HG03571 (cell line): ENCODE results near the gene NLRP13.
"Not testable (repeated sequence)": the region's sequence is repeated elsewhere in the genome, so short reads cannot be mapped to it uniquely, and the experiment has no call there.

ENCODE experiments used
- ATAC-seq: cut with Tn5 transposase; IDR thresholded peaks from one replicate; pipeline ENCODE4 v1.9.1; 2021; ENCODE audit not compliant: unreplicated experiment

The NLRP13 gene, protein sequence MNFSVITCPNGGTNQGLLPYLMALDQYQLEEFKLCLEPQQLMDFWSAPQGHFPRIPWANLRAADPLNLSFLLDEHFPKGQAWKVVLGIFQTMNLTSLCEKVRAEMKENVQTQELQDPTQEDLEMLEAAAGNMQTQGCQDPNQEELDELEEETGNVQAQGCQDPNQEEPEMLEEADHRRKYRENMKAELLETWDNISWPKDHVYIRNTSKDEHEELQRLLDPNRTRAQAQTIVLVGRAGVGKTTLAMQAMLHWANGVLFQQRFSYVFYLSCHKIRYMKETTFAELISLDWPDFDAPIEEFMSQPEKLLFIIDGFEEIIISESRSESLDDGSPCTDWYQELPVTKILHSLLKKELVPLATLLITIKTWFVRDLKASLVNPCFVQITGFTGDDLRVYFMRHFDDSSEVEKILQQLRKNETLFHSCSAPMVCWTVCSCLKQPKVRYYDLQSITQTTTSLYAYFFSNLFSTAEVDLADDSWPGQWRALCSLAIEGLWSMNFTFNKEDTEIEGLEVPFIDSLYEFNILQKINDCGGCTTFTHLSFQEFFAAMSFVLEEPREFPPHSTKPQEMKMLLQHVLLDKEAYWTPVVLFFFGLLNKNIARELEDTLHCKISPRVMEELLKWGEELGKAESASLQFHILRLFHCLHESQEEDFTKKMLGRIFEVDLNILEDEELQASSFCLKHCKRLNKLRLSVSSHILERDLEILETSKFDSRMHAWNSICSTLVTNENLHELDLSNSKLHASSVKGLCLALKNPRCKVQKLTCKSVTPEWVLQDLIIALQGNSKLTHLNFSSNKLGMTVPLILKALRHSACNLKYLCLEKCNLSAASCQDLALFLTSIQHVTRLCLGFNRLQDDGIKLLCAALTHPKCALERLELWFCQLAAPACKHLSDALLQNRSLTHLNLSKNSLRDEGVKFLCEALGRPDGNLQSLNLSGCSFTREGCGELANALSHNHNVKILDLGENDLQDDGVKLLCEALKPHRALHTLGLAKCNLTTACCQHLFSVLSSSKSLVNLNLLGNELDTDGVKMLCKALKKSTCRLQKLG

DNA sequence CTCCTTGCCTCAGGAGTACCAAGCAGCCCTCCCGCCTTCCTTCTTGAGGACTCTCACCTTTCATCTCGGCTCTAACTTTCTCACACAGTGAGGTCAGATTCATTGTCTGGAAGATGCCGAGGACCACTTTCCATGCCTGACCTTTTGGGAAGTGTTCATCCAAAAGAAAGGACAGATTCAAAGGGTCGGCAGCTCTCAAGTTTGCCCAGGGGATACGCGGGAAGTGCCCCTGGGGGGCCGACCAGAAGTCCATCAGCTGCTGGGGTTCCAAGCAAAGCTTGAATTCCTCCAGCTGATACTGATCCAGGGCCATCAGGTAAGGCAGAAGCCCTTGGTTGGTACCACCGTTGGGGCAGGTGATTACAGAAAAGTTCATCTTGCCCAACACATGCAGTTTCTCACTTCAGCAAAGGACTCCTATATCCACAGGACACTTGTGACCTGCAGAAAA is at the start of gene NLRP13:
TSS of gene NLRP13 (minus strand) at position 401 of the 451 bp plus-strand sequence. CDS start at position 376, 25 bp downstream.
- no peak for ATAC-seq

DNA sequence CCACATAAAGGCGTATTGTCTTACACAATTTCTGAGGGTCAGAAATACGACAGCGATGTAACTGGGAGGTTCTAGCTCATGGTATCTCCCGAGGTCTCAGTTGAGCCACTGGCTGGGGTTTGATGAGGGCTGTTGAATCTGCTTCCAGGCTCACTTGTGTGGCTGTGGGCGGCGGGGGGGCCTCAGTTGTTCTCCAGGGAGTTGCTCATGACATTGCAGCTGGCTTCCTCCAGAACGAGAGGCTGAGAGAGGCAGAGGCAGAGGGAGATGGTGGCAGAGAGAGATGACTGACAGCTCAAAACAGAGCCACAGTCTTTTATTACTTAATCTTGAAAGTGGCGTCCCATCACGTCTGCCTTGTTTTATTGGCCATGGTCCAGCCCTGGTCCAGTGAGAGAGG is 48.3 kb upstream of the NLRP13 start:
- no peak for ATAC-seq

DNA sequence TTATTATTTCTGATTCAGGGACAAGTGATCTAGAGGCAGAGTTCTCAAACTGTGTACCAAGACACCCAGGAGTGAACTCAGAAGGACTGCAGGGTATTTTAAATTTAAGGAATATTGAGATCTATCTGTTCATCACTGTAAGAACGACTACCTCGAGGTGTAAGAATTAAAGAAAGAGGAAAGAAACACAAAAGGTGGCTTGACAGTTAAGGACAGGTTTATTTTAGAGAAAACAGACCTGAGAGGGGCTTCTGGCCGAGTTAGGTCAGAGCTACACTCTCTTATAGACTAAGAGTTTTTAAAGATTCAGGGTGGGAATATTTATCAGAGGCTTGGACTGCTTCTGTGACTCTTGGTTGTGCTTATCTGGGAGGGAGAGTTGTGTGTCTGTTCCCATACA is 41.8 kb upstream of the NLRP13 start:
- ATAC-seq, result no peak

DNA sequence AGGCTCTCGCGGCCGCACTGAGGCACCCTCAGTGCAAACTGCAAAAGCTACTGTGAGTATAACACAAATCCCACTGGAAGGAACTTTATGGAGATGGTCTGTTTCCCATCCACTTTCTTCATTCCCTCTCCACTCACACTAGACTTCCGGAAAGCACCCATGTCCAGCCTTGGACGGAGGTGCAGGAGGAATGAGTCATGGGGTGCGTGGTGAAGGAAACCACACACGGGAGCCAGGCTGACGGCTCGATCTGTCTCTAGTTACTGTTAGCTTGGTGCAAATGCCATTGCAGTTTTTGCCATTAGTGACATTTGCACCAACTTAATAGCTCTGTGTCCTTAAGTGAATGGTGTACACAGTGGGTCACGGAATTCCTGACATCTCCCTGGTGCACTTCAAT is 30.1 kb upstream of the NLRP13 start:
- ATAC-seq, result no peak

DNA sequence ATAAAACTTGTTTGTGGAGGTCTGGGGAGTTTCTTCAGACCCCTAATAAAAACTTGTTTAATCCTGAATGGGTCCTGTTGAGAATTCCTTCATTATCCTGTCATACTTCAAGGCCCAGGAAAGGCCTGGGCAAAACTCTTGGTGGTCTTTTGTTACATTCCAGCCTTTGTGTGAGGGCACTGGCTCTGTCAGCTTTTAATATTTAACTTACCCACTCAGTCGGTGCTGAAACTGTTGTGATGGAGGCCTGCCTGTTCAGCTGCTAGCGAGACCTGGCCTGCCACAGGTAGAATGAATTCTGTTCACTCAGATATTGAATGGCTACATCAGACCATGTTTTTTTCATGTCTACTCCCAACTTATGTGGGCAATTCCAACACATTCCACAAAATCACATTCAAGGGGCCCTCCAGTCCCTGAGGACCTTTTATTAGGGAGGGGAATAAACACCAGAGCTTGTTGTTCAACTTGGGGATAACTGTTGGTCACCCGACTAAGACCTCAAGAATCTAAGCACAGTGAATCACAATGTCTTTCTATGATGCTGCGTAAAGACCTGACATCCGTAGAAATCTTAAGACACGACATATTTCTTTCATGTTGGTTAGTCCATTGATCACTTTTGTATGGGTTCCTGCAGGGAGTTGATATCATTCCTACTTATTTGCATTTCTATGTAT is 28.0 kb upstream of the NLRP13 start:
- ATAC-seq, result no peak

DNA sequence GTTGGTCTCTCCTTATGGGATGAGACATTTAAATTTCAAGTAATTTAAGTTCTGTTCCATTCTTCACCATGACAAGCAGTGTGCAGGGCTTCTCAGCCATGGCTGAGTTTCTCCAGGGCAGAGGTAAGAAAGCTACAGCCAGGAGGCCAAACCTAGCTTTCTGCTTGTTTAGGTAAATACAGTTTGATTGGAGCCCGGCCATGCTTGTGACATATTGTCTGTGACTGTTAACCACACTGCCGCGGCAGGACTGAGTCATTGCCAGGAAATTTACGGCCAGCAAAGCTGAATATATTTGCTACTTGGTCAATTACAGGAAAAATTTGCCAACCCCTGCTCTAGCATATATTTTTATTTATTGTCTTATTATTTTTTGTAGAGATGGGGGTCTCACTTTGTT is 26.2 kb upstream of the NLRP13 start:
- no peak for ATAC-seq

DNA sequence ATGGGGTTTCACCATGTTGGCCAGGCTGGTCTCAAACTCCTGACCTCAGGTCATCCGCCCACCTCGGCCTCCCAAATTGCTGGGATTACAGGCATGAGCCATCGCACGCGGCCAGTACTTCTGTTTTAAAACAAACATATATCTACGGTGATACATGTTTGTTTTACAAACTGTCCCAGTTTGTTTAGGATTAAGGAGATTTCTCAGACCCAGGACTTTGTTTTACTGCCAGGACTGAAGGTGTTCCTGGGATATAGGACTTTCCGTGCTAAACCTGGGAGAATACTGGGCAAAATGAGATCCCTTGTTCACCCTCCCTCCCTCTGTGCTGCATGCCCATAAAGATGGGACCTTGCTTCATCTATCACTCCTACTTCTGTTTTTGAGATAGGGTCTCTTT is 24.3 kb upstream of the NLRP13 start:
- no peak for ATAC-seq

DNA sequence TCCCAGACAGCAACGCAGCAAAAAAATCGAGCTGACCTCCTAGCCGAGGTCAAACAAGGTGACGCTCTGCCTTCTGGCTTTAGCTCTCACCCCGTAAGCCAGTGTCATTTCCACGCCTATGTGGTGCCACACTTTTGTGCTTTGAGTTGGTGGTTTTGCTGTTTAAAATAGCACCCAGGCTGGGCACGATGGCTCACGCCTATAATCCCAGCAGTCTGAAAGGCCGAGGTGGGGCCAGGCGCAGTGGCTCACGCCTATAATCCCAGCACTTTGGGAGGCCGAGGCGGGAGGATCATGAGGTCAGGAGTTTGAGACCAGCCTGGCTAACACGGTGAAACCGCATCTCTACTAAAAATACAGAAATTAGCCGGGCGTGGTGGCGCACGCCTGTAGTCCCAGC is 18.4 kb upstream of the NLRP13 start:
- ATAC-seq, result not testable (repeated sequence)

DNA sequence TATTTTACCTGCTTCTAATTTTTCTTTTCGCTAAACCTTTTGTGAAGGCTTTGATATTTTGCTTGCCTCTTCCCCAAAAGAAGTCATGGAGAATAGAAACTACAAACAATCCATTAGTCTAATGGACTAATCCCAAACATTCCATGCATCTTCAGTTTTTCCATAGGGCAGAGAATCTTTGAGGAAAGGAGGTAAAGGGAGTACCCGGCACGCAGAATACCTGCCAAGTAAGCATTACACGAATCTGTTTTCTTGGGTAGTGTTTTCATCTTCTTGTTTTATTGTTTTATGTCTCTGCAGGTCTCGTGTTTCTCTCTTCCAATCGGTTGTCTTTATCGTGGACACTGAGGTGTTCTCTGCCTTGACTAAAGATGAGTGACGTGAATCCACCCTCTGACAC is 15.4 kb upstream of the NLRP13 start, which contains the start of gene NLRP8:
TSS of gene NLRP8 (plus strand) at position 301 of the 400 bp plus-strand sequence.
- no peak for ATAC-seq

DNA sequence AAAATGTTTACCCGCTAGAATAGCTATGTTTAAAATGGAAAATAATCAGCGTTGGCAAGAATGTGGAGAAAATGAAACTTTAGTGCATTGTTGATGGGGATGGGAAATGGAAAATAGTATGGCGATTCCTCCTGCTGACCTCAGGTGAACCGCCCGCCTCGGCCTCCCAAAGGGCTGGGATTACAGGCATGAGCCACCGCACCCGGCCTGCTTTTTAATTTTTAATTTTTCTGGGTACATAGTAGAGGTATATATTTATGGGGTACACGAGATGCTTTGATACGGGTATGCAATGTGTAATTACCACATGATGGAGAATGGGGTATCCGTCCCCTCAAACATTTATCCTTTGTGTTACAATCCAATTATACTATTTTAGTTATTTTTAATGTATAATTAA is 8.2 kb upstream of the NLRP13 start:
- no peak for ATAC-seq

DNA sequence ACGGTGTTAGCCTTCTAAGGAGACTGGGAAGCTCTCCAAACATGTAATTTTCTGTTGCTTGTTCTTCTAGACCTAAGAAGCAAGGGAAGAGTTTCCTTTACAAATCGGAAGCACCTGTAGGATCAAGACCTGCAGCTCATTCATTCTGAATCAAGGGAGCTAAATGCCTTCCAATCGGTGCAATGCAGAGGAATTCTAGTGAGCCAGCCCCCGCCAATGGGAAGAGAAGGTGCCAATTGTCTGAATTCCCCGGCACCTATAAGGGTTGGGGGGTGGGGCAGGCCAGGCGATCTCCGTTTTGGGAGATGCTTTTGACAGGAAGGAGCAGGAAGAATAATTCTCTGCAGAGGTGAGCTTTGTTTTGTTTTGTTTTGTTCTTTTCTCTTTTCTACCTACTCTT is 7.1 kb upstream of the NLRP13 start:
- ATAC-seq, result no peak

DNA sequence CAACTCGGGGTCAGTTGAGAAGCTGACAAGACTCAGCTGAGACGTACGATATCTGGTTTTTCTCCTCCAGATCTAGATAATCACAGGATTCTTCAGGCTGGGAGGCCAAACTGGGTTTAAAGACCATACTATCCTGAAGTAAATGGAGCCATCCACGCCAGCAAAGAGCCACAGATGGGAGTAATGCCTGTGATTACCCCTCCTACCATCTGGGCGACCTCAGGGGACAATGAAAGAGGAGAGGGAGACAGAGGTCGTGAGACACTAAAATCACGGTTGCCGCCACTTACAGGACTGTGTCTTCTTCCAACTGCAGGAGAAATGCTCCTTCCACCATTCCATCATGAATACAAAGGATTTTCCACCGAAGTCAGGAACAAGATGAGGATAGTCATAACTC is 3.1 kb upstream of the NLRP13 start:
- ATAC-seq, result no peak

DNA sequence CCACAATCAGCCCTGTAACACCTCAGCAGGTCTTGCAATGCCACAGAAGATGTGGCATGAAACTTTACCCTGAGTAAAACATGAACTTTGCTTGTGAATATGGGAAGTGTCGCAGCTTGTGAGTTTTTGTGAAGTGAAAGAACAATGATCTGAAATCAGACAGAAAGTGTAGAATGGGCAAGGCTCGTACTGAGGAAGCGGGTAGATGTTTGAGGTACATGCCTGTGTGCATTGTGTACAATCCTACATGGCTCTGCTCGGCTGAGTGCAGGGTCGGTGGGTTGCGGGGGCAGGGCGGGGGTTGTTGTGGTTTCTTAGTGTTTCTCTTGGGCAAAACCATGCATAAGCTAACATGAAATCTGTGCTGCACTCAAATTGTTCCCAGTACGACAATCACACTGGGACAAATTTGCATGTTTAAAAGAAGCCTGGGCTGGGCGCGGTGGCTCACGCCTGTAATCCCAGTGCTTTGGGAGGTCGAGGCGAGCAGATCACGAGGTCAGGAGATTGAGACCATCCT is 1.1 kb downstream of the NLRP13 start:
- ATAC-seq, result no peak

DNA sequence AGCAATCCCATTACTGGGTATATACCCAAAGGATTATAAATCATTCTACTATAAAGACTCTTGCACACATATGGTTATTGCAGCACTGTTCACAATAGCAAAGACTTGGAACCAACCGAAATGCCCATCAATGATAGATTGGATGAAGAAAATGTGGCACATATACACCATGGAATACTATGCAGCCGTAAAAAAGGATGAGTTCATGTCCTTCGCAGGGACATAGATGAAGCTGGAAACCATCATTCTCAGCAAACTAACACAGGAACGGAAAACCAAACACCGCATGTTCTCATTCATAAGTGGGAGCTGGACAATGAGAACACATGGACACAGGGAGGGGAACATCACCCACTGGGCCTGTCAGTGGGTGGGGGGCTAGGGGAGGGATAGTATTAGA is 2.9 kb downstream of the NLRP13 start:
- not testable (repeated sequence) for ATAC-seq

DNA sequence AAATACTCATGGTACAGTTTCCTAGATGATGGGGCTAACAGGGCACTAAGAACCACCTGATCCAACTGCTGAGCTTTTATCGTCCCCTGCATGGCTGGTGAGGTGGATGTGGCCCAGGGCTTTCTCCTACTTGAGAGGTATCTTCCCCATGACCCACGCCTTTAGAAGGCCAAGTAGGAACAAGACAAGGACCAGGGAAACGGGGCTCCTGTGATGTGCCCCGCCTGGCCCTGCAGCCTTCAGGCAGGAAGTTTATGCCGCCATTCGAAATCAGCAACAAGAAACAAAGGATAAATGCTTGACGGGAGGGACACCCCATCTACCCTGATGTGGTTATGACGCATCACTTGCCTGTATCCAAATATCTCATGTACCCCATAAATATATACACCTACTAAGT is 4.1 kb downstream of the NLRP13 start:
- no peak for ATAC-seq

DNA sequence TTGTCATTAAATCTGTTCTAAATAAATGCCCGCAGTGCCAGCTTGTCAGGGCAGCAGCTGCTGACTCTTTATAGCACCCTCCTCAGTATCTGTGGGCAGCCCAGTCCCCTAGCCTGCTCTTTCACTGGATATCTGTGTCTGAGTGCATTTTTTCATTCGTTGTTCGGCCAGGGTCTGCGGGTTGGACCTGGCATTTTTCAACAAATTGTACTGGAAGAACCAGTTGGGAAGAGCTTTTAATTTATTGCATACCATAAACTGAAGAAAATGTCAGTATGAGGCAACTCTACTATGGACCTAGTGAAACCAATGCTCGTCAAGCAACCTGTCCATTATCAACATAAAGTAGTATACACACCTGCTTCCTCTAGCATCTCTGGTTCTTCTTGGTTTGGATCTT is 8.6 kb downstream of the NLRP13 start:
- ATAC-seq, result no peak

DNA sequence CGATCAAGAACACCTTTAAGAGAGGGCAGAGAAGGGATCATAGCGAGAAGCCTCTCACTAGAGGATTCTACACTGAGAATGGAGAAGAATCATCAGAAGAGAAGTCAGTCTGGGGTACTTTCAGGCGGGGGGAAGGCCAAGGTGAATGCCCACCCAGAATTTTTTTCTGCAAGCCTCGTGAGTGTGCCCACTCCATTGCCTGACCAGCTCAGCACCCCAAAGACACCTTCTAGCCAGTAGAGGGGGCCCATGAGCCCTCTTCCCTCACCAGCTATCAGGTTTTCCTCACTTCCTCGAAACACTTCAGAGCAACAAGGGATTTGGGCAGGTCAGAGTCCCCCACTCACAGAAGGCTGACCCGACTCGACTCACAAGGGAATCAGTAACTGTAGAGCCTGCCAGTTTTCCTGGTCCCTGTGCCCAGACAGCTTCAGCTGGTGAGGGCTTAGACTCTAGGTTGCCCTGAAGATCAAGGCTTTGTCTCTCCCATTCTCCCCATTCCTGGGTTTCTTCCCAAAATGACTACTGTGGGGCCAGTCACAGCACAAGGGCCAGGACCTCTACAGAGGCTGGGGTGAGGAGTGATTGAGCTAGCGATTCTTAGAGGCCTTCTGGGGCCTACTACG is 18.4 kb downstream of the NLRP13 start:
- ATAC-seq, result no peak

DNA sequence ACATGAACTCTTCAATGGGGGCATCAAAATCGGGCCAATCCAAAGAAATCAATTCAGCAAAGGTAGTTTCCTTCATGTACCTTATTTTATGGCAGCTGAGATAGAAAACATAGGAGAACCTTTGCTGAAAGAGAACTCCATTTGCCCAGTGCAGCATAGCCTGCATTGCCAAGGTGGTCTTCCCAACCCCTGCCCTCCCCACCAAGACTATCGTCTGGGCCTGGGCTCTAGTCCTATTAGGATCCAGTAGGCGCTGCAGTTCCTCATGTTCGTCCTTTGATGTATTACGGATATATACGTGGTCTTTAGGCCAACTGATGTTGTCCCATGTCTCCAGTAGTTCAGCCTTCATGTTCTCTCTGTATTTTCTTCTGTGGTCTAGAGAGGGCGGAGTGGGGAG is 19.2 kb downstream of the NLRP13 start:
- no peak for ATAC-seq

DNA sequence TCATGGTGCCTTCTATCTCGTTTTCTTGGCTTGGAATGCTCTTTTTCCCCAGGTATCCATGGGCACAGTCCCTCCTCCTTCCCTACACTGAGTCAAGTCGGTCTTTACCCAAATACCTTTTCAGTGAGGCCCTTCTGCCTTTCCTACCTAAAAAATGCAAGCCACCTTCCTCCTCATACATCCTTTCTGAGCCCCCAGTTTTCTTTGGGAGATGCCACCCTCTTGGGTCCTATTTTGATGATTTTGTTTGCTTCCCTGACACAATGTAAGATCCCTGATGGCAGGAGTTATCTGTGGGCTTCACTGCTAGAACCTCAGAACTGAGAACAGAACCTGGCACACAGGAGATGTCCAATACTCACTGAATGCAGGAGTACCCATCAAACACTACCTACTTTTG is 22.3 kb downstream of the NLRP13 start:
- ATAC-seq, result no peak

DNA sequence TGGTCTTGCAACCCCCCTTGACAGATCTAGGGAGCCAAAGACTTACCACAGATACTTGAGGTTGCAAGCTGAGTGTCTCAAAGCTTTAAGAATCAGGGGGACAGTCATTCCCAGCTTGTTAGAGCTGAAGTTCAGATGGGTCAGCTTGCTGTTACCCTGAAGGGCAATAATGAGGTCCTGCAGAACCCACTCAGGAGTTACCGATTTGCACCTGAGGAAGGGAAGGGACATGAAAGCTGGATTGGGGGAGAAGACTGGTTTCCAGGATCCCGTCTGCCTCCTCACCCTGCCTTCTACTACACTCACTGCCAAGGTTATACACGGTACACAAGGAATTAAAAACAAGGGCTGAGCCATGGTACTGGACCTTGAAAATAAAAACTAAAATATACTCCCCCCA is 24.4 kb downstream of the NLRP13 start:
- no peak for ATAC-seq
